ENCODE results near the gene TUSC1. TPM values are rescaled to one million over a fixed set of nuclear protein-coding genes. Genes with fewer than 3 reads are reported as not detected.
"Not testable (repeated sequence)": the region's sequence is repeated elsewhere in the genome, so short reads cannot be mapped to it uniquely, and the experiment has no call there.

TUSC1 gene
- total RNA-seq, 2 experiments from 2014 or later: 0.14 TPM

GRCh38 chr9:25703701-25704357 lies 25.6 kb upstream of the TUSC1 start:
- no peak overlapping the region for H3K27ac ChIP-seq (ENCODE audit: low read depth in 1 of 2, low read length in 2 of 2)
- POLR2A ChIA-PET: no interaction called here
- H3K9me3 Mint-ChIP-seq: peaks cover 6% of the 10 kb centered on the region
- H3K36me3 Mint-ChIP-seq (ENCODE audit: low read depth): no peaks in the 10 kb centered on the region
- no peak for TF ChIP-seq CTCF (IDR thresholded peaks at IDR 0.05)
- no peaks in the 10 kb centered on the region for H3K27me3 ChIP-seq (ENCODE audit: control insufficient read depth in 1 of 2, insufficient read depth in 2 of 2, low read length in 2 of 2)
- no peak overlapping the region for H3K4me3 ChIP-seq (ENCODE audit: low read length)
- H3K4me3 Mint-ChIP-seq: no peak overlapping the region
- DNase-seq (no peak), ATAC-seq (ENCODE audit: poor library complexity) (no peak)
- intact Hi-C loops (cut with DNase I, micrococcal nuclease): no loop called here
- H3K4me1 ChIP-seq (ENCODE audit: insufficient read depth, low read length): no peaks in the 10 kb centered on the region
- H3K27ac Mint-ChIP-seq: no peak overlapping the region
- no peaks in the 10 kb centered on the region for H3K4me1 Mint-ChIP-seq (ENCODE audit: low read depth)
- H3K9me3 ChIP-seq (ENCODE audit: control insufficient read depth in 1 of 2, insufficient read depth in 1 of 2, low read length in 2 of 2): no peaks in the 10 kb centered on the region
- CTCF ChIA-PET: no interaction called here
- no peaks in the 10 kb centered on the region for H3K36me3 ChIP-seq (ENCODE audit: insufficient read depth, low read length)
- H3K27me3 Mint-ChIP-seq: no peaks in the 10 kb centered on the region

DNA sequence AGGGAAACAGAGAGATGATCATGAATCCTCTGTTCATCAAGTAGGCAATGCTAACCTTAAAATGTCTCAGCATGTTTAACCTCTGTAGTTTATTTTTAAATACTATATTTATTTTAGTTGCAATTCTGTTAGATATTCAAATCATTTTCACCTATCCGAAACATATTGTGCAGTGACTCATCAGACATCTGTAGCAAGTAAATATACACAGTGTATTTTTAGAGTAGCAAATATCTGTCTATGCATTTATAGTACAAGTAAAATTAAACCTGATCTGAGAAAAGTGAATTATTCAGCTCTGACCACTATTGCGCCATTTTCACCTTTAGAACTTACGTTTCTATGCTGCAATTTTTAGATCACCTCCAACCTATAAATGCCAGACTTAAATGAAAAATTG lies 24.3 kb upstream of the TUSC1 start:
- Mint-ChIP-seq H3K27ac (no peak overlapping the region), H3K27me3 (no peaks in the 10 kb centered on the region), H3K9me3 (peaks cover 6% of the 10 kb centered on the region), H3K36me3 (ENCODE audit: low read depth) (no peaks in the 10 kb centered on the region), H3K4me3 (no peak overlapping the region), H3K4me1 (ENCODE audit: low read depth) (no peaks in the 10 kb centered on the region)
- Histone ChIP-seq H3K36me3 (ENCODE audit: insufficient read depth, low read length) (no peaks in the 10 kb centered on the region), H3K27ac (ENCODE audit: low read depth in 1 of 2, low read length in 2 of 2) (no peak overlapping the region), H3K27me3 (ENCODE audit: control insufficient read depth in 1 of 2, insufficient read depth in 2 of 2, low read length in 2 of 2) (no peaks in the 10 kb centered on the region), H3K9me3 (ENCODE audit: control insufficient read depth in 1 of 2, insufficient read depth in 1 of 2, low read length in 2 of 2) (no peaks in the 10 kb centered on the region), H3K4me1 (ENCODE audit: insufficient read depth, low read length) (no peaks in the 10 kb centered on the region), H3K4me3 (ENCODE audit: low read length) (no peak overlapping the region)
- ChIA-PET POLR2A (no interaction called here), CTCF (no interaction called here)
- no peak for DNase-seq
- no peak for ATAC-seq (ENCODE audit: poor library complexity)
- no peak for TF ChIP-seq CTCF (IDR thresholded peaks at IDR 0.05)
- intact Hi-C loops (cut with DNase I, micrococcal nuclease): no loop called here

DNA sequence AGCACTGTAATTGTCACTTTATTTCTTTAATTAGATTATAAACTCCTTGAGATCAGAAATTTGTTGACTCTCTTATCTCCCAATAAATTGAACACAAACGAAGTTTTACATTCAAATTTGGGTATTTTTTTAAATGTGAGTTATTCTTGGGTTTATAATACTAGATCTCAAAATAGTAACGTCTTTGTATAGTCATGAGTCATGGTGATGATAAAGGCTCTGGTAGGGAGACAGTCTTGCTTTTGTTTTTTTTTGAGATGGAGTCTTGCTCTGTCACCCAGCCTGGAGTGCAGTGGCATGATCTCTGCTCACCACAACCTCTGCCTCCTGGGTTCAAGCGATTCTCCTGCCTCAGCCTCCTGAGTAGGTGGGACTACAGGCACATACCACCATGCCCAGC lies 22.7 kb upstream of the TUSC1 start:
- H3K27ac Mint-ChIP-seq; H3K9me3 Mint-ChIP-seq; POLR2A ChIA-PET; H3K4me3 ChIP-seq (ENCODE audit: low read length); H3K27me3 Mint-ChIP-seq; H3K4me3 Mint-ChIP-seq; H3K27ac ChIP-seq (ENCODE audit: low read depth in 1 of 2, low read length in 2 of 2); H3K4me1 ChIP-seq (ENCODE audit: insufficient read depth, low read length); H3K36me3 ChIP-seq (ENCODE audit: insufficient read depth, low read length); ATAC-seq (ENCODE audit: poor library complexity); H3K27me3 ChIP-seq (ENCODE audit: control insufficient read depth in 1 of 2, insufficient read depth in 2 of 2, low read length in 2 of 2); DNase-seq; H3K4me1 Mint-ChIP-seq (ENCODE audit: low read depth); intact Hi-C loops (cut with DNase I, micrococcal nuclease); CTCF ChIA-PET; H3K36me3 Mint-ChIP-seq (ENCODE audit: low read depth); H3K9me3 ChIP-seq (ENCODE audit: control insufficient read depth in 1 of 2, insufficient read depth in 1 of 2, low read length in 2 of 2): not testable (repeated sequence)

GRCh38 chr9:25700430-25700829 lies 22.2 kb upstream of the TUSC1 start:
- ChIA-PET POLR2A (no interaction called here), CTCF (no interaction called here)
- H3K27ac ChIP-seq (ENCODE audit: low read depth in 1 of 2, low read length in 2 of 2): no peak overlapping the region
- H3K27ac Mint-ChIP-seq: no peak overlapping the region
- TF ChIP-seq CTCF (IDR thresholded peaks at IDR 0.05): no peak
- no peaks in the 10 kb centered on the region for H3K27me3 ChIP-seq (ENCODE audit: control insufficient read depth in 1 of 2, insufficient read depth in 2 of 2, low read length in 2 of 2)
- H3K27me3 Mint-ChIP-seq: no peaks in the 10 kb centered on the region
- H3K9me3 ChIP-seq (ENCODE audit: control insufficient read depth in 1 of 2, insufficient read depth in 1 of 2, low read length in 2 of 2): peaks cover 0 to 4% of the 10 kb centered on the region in 2 experiments
- no peak overlapping the region for H3K4me3 ChIP-seq (ENCODE audit: low read length)
- no peaks in the 10 kb centered on the region for H3K36me3 ChIP-seq (ENCODE audit: insufficient read depth, low read length)
- no peaks in the 10 kb centered on the region for H3K4me1 Mint-ChIP-seq (ENCODE audit: low read depth)
- ATAC-seq (ENCODE audit: poor library complexity) (no peak), DNase-seq (no peak)
- intact Hi-C loops (cut with DNase I, micrococcal nuclease): no loop called here
- no peaks in the 10 kb centered on the region for H3K36me3 Mint-ChIP-seq (ENCODE audit: low read depth)
- H3K4me3 Mint-ChIP-seq: no peak overlapping the region
- no peaks in the 10 kb centered on the region for H3K4me1 ChIP-seq (ENCODE audit: insufficient read depth, low read length)
- peaks cover 6% of the 10 kb centered on the region for H3K9me3 Mint-ChIP-seq

Data from CD4-positive, alpha-beta T cell (primary cell).